HEK293 (cell line): ENCODE data around the gene HPS4.

Experiments
- CTCF ChIA-PET: fragments of 350-600 bp; formaldehyde crosslinking; extraction: SDS; loops from one replicate; lab custom pipeline; 2021; ENCODE audit warnings: antibody characterized with exemption; lab: Yijun Ruan, JAX
- POLR2A ChIA-PET: fragments of 300-600 bp; formaldehyde crosslinking; extraction: SDS; loops from one replicate; lab custom pipeline; 2020; ENCODE audit warnings: antibody characterized with exemption, inconsistent platforms; lab: Yijun Ruan, JAX
- H3K27ac ChIP-seq: fragments of 200-500 bp; sonication (Bioruptor generic); 2 replicates; pipeline ENCODE4 v1.5.1; 2014; ENCODE audit warnings: low read depth, low read length, control low read depth, inconsistent platforms; ENCODE audit errors: extremely low read depth
- H3K36me3 ChIP-seq, 2 experiments: fragments of 200-500 bp in 1 of 2; sonication (Bioruptor generic) in 1 of 2; 1 replicate in 1 of 2; 2 replicates in 1 of 2; pipeline ENCODE4 v1.5.1; 2014 to 2017; ENCODE audit warnings: inconsistent platforms in 2 of 2, low read length in 2 of 2; ENCODE audit not compliant: control insufficient read depth in 2 of 2, insufficient read depth in 1 of 2
- H3K4me1 ChIP-seq: fragments of 200-500 bp; sonication (Bioruptor generic); 2 replicates; pipeline ENCODE4 v1.5.1; 2014; ENCODE audit warnings: mild to moderate bottlenecking, low read length, inconsistent platforms; ENCODE audit not compliant: control insufficient read depth, insufficient read depth
- H3K4me3 ChIP-seq: 2 replicates; pipeline ENCODE4 v1.5.1; 2011; ENCODE audit warnings: low read depth, mild to moderate bottlenecking, control low read depth, low read length, moderate library complexity
- H3K9me3 ChIP-seq: fragments of 200-500 bp; sonication (Bioruptor generic); 2 replicates; pipeline ENCODE4 v1.5.1; 2014; ENCODE audit warnings: low read depth, low read length, inconsistent platforms; ENCODE audit not compliant: control insufficient read depth, insufficient read depth
- GLI2 ChIP-seq: fragments of 450-650 bp; formaldehyde crosslinking; IDR thresholded peaks from 2 replicates; pipeline ENCODE4; 2017; ENCODE audit warnings: missing biosample characterization, missing genetic modification characterization, low read depth, borderline replicate concordance
- GLI4 ChIP-seq: fragments of 450-650 bp; formaldehyde crosslinking; IDR thresholded peaks from 2 replicates; pipeline ENCODE4 v1.5.1; 2016; ENCODE audit warnings: missing biosample characterization, missing genetic modification characterization
- HOXC10 ChIP-seq: sonication (generic); formaldehyde crosslinking; IDR thresholded peaks from 2 replicates; pipeline ENCODE4 v1.8.1; 2023; ENCODE audit warnings: mild to moderate bottlenecking, missing genetic modification reagents
- SCRT2 ChIP-seq: fragments of 450-650 bp; formaldehyde crosslinking; IDR thresholded peaks from 2 replicates; pipeline ENCODE4 v1.5.1; 2016; ENCODE audit warnings: missing biosample characterization, missing genetic modification characterization
- YY1 ChIP-seq: fragments of 450-650 bp; formaldehyde crosslinking; IDR thresholded peaks from 2 replicates; pipeline ENCODE4 v1.5.1; 2018; ENCODE audit warnings: missing biosample characterization, missing genetic modification characterization
- ZIC2 ChIP-seq: fragments of 450-650 bp; formaldehyde crosslinking; IDR thresholded peaks from 2 replicates; pipeline ENCODE4 v1.5.1; 2016; ENCODE audit warnings: missing biosample characterization, missing genetic modification characterization
- ZNF138 ChIP-seq: fragments of 450-650 bp; formaldehyde crosslinking; IDR thresholded peaks from 2 replicates; pipeline ENCODE4 v1.5.1; 2016; ENCODE audit warnings: missing biosample characterization, missing genetic modification characterization, borderline replicate concordance
- ZNF157 ChIP-seq: fragments of 450-650 bp; formaldehyde crosslinking; IDR thresholded peaks from 2 replicates; pipeline ENCODE4 v1.5.1; 2016; ENCODE audit warnings: missing biosample characterization, missing genetic modification characterization
- ZNF23 ChIP-seq: fragments of 450-650 bp; formaldehyde crosslinking; IDR thresholded peaks from 2 replicates; pipeline ENCODE4 v1.5.1; 2016; ENCODE audit warnings: missing biosample characterization, missing genetic modification characterization, borderline replicate concordance
- ZNF274 ChIP-seq, 2 experiments: fragments of 200-500 bp in 1 of 2; fragments of 450-650 bp in 1 of 2; sonication (Bioruptor generic) in 1 of 2; formaldehyde crosslinking in 1 of 2; IDR thresholded peaks; 2 replicates each; pipeline versions ENCODE4 v1.5.1 to v1.6.1; 2014 to 2016; ENCODE audit warnings: borderline replicate concordance in 1 of 2, inconsistent platforms in 1 of 2, low read length in 1 of 2, missing biosample characterization in 1 of 2, missing genetic modification characterization in 1 of 2
- ZNF366 ChIP-seq: fragments of 450-650 bp; formaldehyde crosslinking; conservative IDR thresholded peaks from 2 replicates; pipeline ENCODE4 v1.5.1; 2016; ENCODE audit warnings: missing biosample characterization, missing genetic modification characterization
- ZNF433 ChIP-seq: fragments of 450-650 bp; formaldehyde crosslinking; IDR thresholded peaks from 2 replicates; pipeline ENCODE4 v1.5.1; 2016; ENCODE audit warnings: missing biosample characterization, missing genetic modification characterization, low read depth
- ZNF561 ChIP-seq: fragments of 450-650 bp; IDR thresholded peaks from 2 replicates; pipeline ENCODE4 v1.5.1; 2018; ENCODE audit warnings: missing biosample characterization, missing genetic modification characterization, borderline replicate concordance
- ZNF629 ChIP-seq: fragments of 450-650 bp; formaldehyde crosslinking; IDR thresholded peaks from 2 replicates; pipeline ENCODE4 v1.5.1; 2017; ENCODE audit warnings: missing biosample characterization, missing genetic modification characterization
- ZNF677 ChIP-seq: fragments of 450-650 bp; IDR thresholded peaks from 2 replicates; pipeline ENCODE4 v1.5.0; 2018; ENCODE audit warnings: missing biosample characterization, mild to moderate bottlenecking, missing genetic modification characterization, moderate library complexity
- ZNF76 ChIP-seq: fragments of 450-650 bp; formaldehyde crosslinking; IDR thresholded peaks from 2 replicates; pipeline ENCODE4; 2016; ENCODE audit warnings: low read depth, missing biosample characterization, missing genetic modification characterization, borderline replicate concordance
- ZNF791 ChIP-seq: fragments of 450-650 bp; formaldehyde crosslinking; IDR thresholded peaks from 2 replicates; pipeline ENCODE4 v1.5.1; 2016; ENCODE audit warnings: missing biosample characterization, missing genetic modification characterization
- TF ChIP-seq, protein P1 (sequence below): fragments of 450-650 bp; formaldehyde crosslinking; IDR thresholded peaks from 2 replicates; pipeline ENCODE4 v1.5.1; 2016; ENCODE audit warnings: missing biosample characterization, missing genetic modification characterization
- TF ChIP-seq, protein P2 (sequence below): fragments of 450-650 bp; formaldehyde crosslinking; IDR thresholded peaks from 2 replicates; pipeline ENCODE4 v1.5.1; 2016; ENCODE audit warnings: missing biosample characterization, missing genetic modification characterization
- TF ChIP-seq, protein P3 (sequence below): fragments of 450-650 bp; formaldehyde crosslinking; IDR thresholded peaks from 2 replicates; pipeline ENCODE4 v1.5.1; 2016; ENCODE audit warnings: missing biosample characterization, missing genetic modification characterization, low read depth
- TF ChIP-seq, protein P4 (sequence below): fragments of 450-650 bp; formaldehyde crosslinking; IDR thresholded peaks from 2 replicates; pipeline ENCODE4 v1.5.1; 2016; ENCODE audit warnings: missing biosample characterization, missing genetic modification characterization, low read depth
- TF ChIP-seq, protein P5 (sequence below): fragments of 450-650 bp; formaldehyde crosslinking; IDR thresholded peaks from 2 replicates; pipeline ENCODE4 v1.5.1; 2016; ENCODE audit warnings: missing biosample characterization, missing genetic modification characterization, borderline replicate concordance

The HPS4 gene

DNA sequence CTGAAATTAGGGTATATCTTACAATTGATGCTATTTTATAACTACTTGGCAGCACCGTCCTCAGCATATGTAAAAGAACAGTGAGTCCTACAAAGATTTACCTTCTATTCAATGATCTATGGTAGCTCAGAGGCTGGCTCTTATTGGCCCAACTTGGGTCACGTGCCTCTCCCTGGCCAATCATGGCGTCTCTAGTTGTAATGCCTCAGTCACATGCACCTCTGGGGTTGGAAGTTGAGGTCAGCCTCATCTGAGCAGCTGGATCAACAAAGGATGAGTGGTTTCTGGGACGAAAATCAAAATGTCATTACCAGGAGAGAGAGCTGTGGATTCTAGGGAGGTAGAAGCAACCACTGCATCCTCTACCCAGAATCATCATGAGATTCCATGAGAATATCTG lies 77.5 kb downstream of the HPS4 start (continued):
- no peak for TF ChIP-seq ZNF433 (tag by site-specific recombination)
- no peak for TF ChIP-seq YY1 (tag by site-specific recombination)
- TF ChIP-seq ZNF23: no peak
- no peak for TF ChIP-seq ZNF157
- no peak for TF ChIP-seq HOXC10 (CRISPR knock-in tag)
- TF ChIP-seq ZNF791 (tag by site-specific recombination): no peak
- no peak for TF ChIP-seq GLI2 (tag by site-specific recombination)
- TF ChIP-seq, protein P1, sequence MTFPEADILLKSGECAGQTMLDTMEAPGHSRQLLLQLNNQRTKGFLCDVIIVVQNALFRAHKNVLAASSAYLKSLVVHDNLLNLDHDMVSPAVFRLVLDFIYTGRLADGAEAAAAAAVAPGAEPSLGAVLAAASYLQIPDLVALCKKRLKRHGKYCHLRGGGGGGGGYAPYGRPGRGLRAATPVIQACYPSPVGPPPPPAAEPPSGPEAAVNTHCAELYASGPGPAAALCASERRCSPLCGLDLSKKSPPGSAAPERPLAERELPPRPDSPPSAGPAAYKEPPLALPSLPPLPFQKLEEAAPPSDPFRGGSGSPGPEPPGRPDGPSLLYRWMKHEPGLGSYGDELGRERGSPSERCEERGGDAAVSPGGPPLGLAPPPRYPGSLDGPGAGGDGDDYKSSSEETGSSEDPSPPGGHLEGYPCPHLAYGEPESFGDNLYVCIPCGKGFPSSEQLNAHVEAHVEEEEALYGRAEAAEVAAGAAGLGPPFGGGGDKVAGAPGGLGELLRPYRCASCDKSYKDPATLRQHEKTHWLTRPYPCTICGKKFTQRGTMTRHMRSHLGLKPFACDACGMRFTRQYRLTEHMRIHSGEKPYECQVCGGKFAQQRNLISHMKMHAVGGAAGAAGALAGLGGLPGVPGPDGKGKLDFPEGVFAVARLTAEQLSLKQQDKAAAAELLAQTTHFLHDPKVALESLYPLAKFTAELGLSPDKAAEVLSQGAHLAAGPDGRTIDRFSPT (tag by site-specific recombination): no peak
- no peak for TF ChIP-seq ZNF561
- no peak for TF ChIP-seq GLI4 (tag by site-specific recombination)
- TF ChIP-seq ZNF76 (tag by site-specific recombination): no peak
- TF ChIP-seq, all 188 proteins: peak for 0

DNA sequence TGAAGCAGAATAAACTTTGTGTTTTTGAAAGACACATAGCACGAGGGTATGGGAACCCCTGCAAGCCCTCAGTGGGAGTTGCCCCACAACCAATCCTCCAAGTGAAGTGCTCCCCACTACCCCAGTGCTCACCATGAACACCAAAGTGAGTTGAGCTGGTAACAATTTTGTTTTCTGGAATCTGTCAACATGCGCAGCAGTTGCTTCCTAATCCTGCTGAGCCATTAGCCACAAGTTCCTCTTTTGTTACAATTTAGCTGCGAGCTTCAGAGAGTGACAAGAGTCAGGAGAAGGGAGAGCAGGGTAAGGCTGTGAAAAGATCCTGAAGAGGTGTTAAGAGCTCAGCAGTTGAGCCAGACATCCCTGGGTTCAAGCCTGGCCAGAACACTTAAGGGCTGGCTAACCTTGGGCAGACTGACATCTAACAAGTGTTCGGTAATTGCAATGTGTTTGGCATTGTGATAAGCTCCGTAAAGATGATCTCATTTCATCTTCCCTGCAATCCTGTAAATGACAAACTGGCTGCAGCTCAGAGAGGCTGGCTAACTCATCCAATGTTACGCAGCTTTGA lies 78.6 kb downstream of the HPS4 start:
- no peak overlapping the region for H3K27ac ChIP-seq
- H3K36me3 ChIP-seq: no peaks in the 10 kb centered on the region
- H3K4me1 ChIP-seq: no peaks in the 10 kb centered on the region
- CTCF ChIA-PET: interaction anchor here (0.6 to 17.9 kb wide), 8 partner anchors 9 to 238 kb away, joined by 3 to 267 read pairs (median 4); no protein-coding TSS in a partner anchor
- no peak overlapping the region for H3K4me3 ChIP-seq
- POLR2A ChIA-PET: interaction anchor here (0.6 to 2.1 kb wide), 3 partner anchors 12 to 78 kb away, joined by 3 to 8 read pairs (median 4); partner anchors contain the start of genes HPS4 and SRRD
- H3K9me3 ChIP-seq: no peaks in the 10 kb centered on the region
- peak; percentile 55 for TF ChIP-seq ZIC2 (tag by site-specific recombination)
- no peak for TF ChIP-seq ZNF274 (IDR thresholded peaks at IDR 0.05; ENCODE audit: low read length)
- no peak for TF ChIP-seq ZNF274 (tag by site-specific recombination; IDR thresholded peaks at IDR 0.05; ENCODE audit: borderline replicate concordance)
- TF ChIP-seq, protein P2, sequence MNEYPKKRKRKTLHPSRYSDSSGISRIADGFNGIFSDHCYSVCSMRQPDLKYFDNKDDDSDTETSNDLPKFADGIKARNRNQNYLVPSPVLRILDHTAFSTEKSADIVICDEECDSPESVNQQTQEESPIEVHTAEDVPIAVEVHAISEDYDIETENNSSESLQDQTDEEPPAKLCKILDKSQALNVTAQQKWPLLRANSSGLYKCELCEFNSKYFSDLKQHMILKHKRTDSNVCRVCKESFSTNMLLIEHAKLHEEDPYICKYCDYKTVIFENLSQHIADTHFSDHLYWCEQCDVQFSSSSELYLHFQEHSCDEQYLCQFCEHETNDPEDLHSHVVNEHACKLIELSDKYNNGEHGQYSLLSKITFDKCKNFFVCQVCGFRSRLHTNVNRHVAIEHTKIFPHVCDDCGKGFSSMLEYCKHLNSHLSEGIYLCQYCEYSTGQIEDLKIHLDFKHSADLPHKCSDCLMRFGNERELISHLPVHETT (tag by site-specific recombination): no peak
- 0 out of 2 replicates have a peak, but pooled peaks have one; percentile 31 for TF ChIP-seq ZNF366
- TF ChIP-seq ZNF629: peak; percentile 37; the same call in 1 of the 2 replicates
- TF ChIP-seq, protein P3, sequence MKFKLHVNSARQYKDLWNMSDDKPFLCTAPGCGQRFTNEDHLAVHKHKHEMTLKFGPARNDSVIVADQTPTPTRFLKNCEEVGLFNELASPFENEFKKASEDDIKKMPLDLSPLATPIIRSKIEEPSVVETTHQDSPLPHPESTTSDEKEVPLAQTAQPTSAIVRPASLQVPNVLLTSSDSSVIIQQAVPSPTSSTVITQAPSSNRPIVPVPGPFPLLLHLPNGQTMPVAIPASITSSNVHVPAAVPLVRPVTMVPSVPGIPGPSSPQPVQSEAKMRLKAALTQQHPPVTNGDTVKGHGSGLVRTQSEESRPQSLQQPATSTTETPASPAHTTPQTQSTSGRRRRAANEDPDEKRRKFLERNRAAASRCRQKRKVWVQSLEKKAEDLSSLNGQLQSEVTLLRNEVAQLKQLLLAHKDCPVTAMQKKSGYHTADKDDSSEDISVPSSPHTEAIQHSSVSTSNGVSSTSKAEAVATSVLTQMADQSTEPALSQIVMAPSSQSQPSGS: peak; percentile 44
- peak; percentile 86 for TF ChIP-seq SCRT2
- TF ChIP-seq, protein P4, sequence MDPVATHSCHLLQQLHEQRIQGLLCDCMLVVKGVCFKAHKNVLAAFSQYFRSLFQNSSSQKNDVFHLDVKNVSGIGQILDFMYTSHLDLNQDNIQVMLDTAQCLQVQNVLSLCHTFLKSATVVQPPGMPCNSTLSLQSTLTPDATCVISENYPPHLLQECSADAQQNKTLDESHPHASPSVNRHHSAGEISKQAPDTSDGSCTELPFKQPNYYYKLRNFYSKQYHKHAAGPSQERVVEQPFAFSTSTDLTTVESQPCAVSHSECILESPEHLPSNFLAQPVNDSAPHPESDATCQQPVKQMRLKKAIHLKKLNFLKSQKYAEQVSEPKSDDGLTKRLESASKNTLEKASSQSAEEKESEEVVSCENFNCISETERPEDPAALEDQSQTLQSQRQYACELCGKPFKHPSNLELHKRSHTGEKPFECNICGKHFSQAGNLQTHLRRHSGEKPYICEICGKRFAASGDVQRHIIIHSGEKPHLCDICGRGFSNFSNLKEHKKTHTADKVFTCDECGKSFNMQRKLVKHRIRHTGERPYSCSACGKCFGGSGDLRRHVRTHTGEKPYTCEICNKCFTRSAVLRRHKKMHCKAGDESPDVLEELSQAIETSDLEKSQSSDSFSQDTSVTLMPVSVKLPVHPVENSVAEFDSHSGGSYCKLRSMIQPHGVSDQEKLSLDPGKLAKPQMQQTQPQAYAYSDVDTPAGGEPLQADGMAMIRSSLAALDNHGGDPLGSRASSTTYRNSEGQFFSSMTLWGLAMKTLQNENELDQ: no peak
- TF ChIP-seq, protein P5, sequence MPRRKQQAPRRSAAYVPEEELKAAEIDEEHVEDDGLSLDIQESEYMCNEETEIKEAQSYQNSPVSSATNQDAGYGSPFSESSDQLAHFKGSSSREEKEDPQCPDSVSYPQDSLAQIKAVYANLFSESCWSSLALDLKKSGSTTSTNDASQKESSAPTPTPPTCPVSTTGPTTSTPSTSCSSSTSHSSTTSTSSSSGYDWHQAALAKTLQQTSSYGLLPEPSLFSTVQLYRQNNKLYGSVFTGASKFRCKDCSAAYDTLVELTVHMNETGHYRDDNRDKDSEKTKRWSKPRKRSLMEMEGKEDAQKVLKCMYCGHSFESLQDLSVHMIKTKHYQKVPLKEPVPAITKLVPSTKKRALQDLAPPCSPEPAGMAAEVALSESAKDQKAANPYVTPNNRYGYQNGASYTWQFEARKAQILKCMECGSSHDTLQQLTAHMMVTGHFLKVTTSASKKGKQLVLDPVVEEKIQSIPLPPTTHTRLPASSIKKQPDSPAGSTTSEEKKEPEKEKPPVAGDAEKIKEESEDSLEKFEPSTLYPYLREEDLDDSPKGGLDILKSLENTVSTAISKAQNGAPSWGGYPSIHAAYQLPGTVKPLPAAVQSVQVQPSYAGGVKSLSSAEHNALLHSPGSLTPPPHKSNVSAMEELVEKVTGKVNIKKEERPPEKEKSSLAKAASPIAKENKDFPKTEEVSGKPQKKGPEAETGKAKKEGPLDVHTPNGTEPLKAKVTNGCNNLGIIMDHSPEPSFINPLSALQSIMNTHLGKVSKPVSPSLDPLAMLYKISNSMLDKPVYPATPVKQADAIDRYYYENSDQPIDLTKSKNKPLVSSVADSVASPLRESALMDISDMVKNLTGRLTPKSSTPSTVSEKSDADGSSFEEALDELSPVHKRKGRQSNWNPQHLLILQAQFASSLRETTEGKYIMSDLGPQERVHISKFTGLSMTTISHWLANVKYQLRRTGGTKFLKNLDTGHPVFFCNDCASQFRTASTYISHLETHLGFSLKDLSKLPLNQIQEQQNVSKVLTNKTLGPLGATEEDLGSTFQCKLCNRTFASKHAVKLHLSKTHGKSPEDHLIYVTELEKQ (tag by site-specific recombination): no peak
- TF ChIP-seq, protein P1 (tag by site-specific recombination): no peak
- TF ChIP-seq ZNF677 (tag by site-specific recombination): no peak
- no peak for TF ChIP-seq ZNF138 (tag by site-specific recombination)
